Measurements from ENCODE around the gene CD300LB. TPM values are rescaled to one million over a fixed set of nuclear protein-coding genes. Genes with fewer than 3 reads are reported as not detected.

Gene CD300LB
- total RNA-seq, 1 donor from 2014 or later: not detected

GRCh38 chr17:74569020-74570003 lies 38.0 kb upstream of the CD300LB start:
- no peak overlapping the region for H3K4me3 ChIP-seq (ENCODE audit: low read depth, low read length)
- TF ChIP-seq CTCF (conservative IDR thresholded peaks at IDR 0.05; ENCODE audit: low read depth, low read length): no peak
- peak; percentile 81 for DNase-seq (ENCODE audit: low read depth)

GRCh38 chr17:74568106-74568873 lies 37.0 kb upstream of the CD300LB start:
- no peak overlapping the region for H3K4me3 ChIP-seq (ENCODE audit: low read depth, low read length)
- TF ChIP-seq CTCF (conservative IDR thresholded peaks at IDR 0.05; ENCODE audit: low read depth, low read length): no peak
- no peak for DNase-seq (ENCODE audit: low read depth)

- no peak for DNase-seq (ENCODE audit: low read depth)
- no peak for TF ChIP-seq CTCF (conservative IDR thresholded peaks at IDR 0.05; ENCODE audit: low read depth, low read length)
- H3K4me3 ChIP-seq (ENCODE audit: low read depth, low read length): no peak within 1 kb of the TSS
Measured at GRCh38 chr17:74567397-74567796, 36.1 kb upstream of the CD300LB start, which contains the start of gene CD300H. CD300H (minus strand) TSS chr17:74567509.

GRCh38 chr17:74566132-74566753 lies 35.0 kb upstream of the CD300LB start:
- DNase-seq (ENCODE audit: low read depth): no peak
- TF ChIP-seq CTCF (conservative IDR thresholded peaks at IDR 0.05; ENCODE audit: low read depth, low read length): peak; percentile 69

GRCh38 chr17:74565126-74565525 lies 33.9 kb upstream of the CD300LB start:
- H3K4me3 ChIP-seq (ENCODE audit: low read depth, low read length): no peak overlapping the region
- no peak for TF ChIP-seq CTCF (conservative IDR thresholded peaks at IDR 0.05; ENCODE audit: low read depth, low read length)
- no peak for DNase-seq (ENCODE audit: low read depth)

More at GRCh38 chr17:74566132-74566753, 35.0 kb upstream of the CD300LB start:
- no peak overlapping the region for H3K4me3 ChIP-seq (ENCODE audit: low read depth, low read length)

GRCh38 chr17:74563358-74563757 lies 32.1 kb upstream of the CD300LB start:
- H3K4me3 ChIP-seq (ENCODE audit: low read depth, low read length): no peak overlapping the region
- no peak for DNase-seq (ENCODE audit: low read depth)
- no peak for TF ChIP-seq CTCF (conservative IDR thresholded peaks at IDR 0.05; ENCODE audit: low read depth, low read length)

Data from epithelial cell of proximal tubule (primary cell).